ENCODE data around the gene FAM50A.

Gene FAM50A

GRCh38 chrX:154441564-154441963 lies 2.4 kb upstream of the FAM50A start:
- DNase-seq, result no peak

GRCh38 chrX:154441984-154442707 lies 1.8 kb upstream of the FAM50A start:
- DNase-seq, result no peak

GRCh38 chrX:154443479-154443910 lies 446 bp upstream of the FAM50A start:
- no peak for DNase-seq

GRCh38 chrX:154444755-154445246 lies 860 bp downstream of the FAM50A start:
- no peak for DNase-seq

- DNase-seq, result no peak
These were observed 1.8 kb downstream of the FAM50A start for GRCh38 chrX:154445776-154446175.

GRCh38 chrX:154446430-154446829 lies 2.5 kb downstream of the FAM50A start:
- DNase-seq, result no peak

- no peak for DNase-seq
These were observed 4.5 kb downstream of the FAM50A start for GRCh38 chrX:154448484-154448883.

GRCh38 chrX:154449618-154450017 lies 5.7 kb downstream of the FAM50A start:
- DNase-seq, result no peak

GRCh38 chrX:154450312-154450711 lies 6.4 kb downstream of the FAM50A start:
- DNase-seq, result no peak

GRCh38 chrX:154452823-154453222 lies 8.9 kb downstream of the FAM50A start:
- DNase-seq, result no peak

GRCh38 chrX:154457491-154458115 lies 13.7 kb downstream of the FAM50A start:
- DNase-seq, result no peak

- no peak for DNase-seq
These were observed 14.4 kb downstream of the FAM50A start, which contains the start of gene PLXNA3 for GRCh38 chrX:154458116-154458953. Gene PLXNA3 (plus strand): TSS chrX:154458281. CDS start chrX:154460184, 1,903 bp downstream.

GRCh38 chrX:154458954-154459778 lies 15.2 kb downstream of the FAM50A start:
- DNase-seq, result no peak

- DNase-seq, result no peak
These were observed 15.9 kb downstream of the FAM50A start for GRCh38 chrX:154459832-154460231.

- no peak for DNase-seq
These were observed 16.4 kb downstream of the FAM50A start for GRCh38 chrX:154460326-154460725.

GRCh38 chrX:154462396-154462795 lies 18.5 kb downstream of the FAM50A start:
- DNase-seq, result no peak

GRCh38 chrX:154463611-154464220 lies 19.8 kb downstream of the FAM50A start:
- no peak for DNase-seq

- no peak for DNase-seq
These were observed 20.9 kb downstream of the FAM50A start for GRCh38 chrX:154464806-154465365.

- DNase-seq, result no peak
These were observed 21.7 kb downstream of the FAM50A start for GRCh38 chrX:154465601-154466000.

GRCh38 chrX:154466036-154466435 lies 22.1 kb downstream of the FAM50A start:
- no peak for DNase-seq

- no peak for DNase-seq
These were observed 23.0 kb downstream of the FAM50A start for GRCh38 chrX:154466907-154467306.

GRCh38 chrX:154467556-154467955 lies 23.6 kb downstream of the FAM50A start:
- DNase-seq, result no peak

Data from NCI-H187 treated with DMSO at 0.1 percent for 48 hours (cell line).